ENCODE measurements around the gene SLC25A6. TPM values are rescaled to one million over a fixed set of nuclear protein-coding genes. Genes with fewer than 3 reads are reported as not detected.
"Not testable (repeated sequence)": the region's sequence is repeated elsewhere in the genome, so short reads cannot be mapped to it uniquely, and the experiment has no call there.

SLC25A6 gene
- total RNA-seq, 2 experiments from 2014 or later = 396 to 456 TPM

- peaks cover 25% of the 10 kb centered on the region for H3K9me3 Mint-ChIP-seq (ENCODE audit: low read depth)
- no peak overlapping the region for H3K4me3 Mint-ChIP-seq
- DNase-seq (no peak), ATAC-seq (no peak)
- peaks cover 63% of the 10 kb centered on the region for H3K36me3 Mint-ChIP-seq (ENCODE audit: low read depth)
- POLR2A ChIA-PET = no interaction called here
- H3K4me1 Mint-ChIP-seq = no peaks in the 10 kb centered on the region
- no peak overlapping the region for H3K27ac Mint-ChIP-seq
- intact Hi-C loops (cut with DNase I, micrococcal nuclease) = no loop called here
- no peaks in the 10 kb centered on the region for H3K27me3 Mint-ChIP-seq
- CTCF ChIA-PET = no interaction called here
These were observed 29.7 kb upstream of the SLC25A6 start for GRCh38 chrX:1421433-1422134.

DNA sequence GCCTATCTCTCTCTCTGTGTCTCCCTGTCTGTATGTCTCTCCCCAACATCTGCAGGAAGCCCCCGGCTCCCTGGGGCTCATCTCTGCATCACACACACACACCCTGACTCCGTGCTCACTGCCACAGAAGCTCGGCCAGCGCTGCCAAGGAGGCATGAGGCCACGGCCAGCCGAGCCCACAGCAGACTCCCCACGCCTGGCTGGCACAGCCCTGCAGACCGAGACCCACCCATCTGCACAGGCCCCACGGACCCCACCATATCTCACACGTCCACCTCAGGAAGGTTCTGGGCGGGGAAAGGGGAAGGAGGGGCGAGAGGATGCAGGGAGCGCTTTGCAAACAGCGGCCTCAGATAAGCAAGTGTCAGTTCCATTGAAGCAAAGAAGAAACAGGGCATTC, 28.5 kb upstream of the SLC25A6 start:
- CTCF ChIA-PET = no interaction called here
- H3K27ac Mint-ChIP-seq = no peak overlapping the region
- ATAC-seq (no peak), DNase-seq (no peak)
- H3K27me3 Mint-ChIP-seq = no peaks in the 10 kb centered on the region
- peaks cover 55% of the 10 kb centered on the region for H3K36me3 Mint-ChIP-seq (ENCODE audit: low read depth)
- intact Hi-C loops (cut with DNase I, micrococcal nuclease) = no loop called here
- peaks cover 25% of the 10 kb centered on the region for H3K9me3 Mint-ChIP-seq (ENCODE audit: low read depth)
- no peak overlapping the region for H3K4me3 Mint-ChIP-seq
- POLR2A ChIA-PET = no interaction called here
- no peaks in the 10 kb centered on the region for H3K4me1 Mint-ChIP-seq

GRCh38 chrX:1419545-1420355, 27.8 kb upstream of the SLC25A6 start:
- ATAC-seq (no peak), DNase-seq (no peak)
- Mint-ChIP-seq H3K36me3 (ENCODE audit: low read depth) (peaks cover 50% of the 10 kb centered on the region), H3K27ac (peak overlapping the region; percentile 23), H3K4me1 (no peaks in the 10 kb centered on the region), H3K9me3 (ENCODE audit: low read depth) (peaks cover 21% of the 10 kb centered on the region), H3K27me3 (no peaks in the 10 kb centered on the region), H3K4me3 (no peak overlapping the region)
- POLR2A ChIA-PET = no interaction called here
- CTCF ChIA-PET = no interaction called here
- intact Hi-C loops (cut with DNase I, micrococcal nuclease) = no loop called here

DNA sequence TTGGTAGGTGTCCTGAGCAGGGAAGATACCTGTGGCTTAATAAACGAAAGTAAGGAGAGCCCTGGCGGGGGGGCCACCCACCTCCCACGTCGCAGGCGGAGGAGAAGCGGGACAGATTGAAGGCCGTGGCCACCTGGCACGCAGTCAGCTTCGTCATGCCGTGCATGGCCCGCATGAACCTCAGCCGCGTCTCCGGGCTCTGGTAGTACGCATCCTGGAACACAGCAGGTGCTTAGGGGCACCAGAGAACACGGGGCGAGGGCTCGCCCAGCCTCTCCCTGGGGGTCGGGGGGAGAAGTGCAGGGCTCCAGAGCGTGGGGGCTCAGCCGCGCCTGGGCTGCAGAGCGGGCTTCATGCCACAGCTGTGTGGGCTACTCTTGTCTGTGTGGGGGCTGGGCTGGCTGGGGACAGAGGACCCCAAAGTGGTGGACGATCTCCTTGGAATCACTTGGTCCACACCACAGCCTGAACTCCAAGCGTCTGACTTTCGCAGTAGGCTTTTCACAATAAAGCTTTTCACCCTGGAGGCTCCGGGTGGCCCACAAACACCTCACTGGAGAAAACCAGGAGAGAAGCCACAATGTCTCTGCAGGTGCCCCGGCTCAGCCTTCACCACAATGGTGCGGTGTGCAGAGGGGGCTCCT, 27.1 kb upstream of the SLC25A6 start:
- Mint-ChIP-seq H3K36me3 (ENCODE audit: low read depth) (peaks cover 46% of the 10 kb centered on the region), H3K4me3 (no peak overlapping the region)

DNA sequence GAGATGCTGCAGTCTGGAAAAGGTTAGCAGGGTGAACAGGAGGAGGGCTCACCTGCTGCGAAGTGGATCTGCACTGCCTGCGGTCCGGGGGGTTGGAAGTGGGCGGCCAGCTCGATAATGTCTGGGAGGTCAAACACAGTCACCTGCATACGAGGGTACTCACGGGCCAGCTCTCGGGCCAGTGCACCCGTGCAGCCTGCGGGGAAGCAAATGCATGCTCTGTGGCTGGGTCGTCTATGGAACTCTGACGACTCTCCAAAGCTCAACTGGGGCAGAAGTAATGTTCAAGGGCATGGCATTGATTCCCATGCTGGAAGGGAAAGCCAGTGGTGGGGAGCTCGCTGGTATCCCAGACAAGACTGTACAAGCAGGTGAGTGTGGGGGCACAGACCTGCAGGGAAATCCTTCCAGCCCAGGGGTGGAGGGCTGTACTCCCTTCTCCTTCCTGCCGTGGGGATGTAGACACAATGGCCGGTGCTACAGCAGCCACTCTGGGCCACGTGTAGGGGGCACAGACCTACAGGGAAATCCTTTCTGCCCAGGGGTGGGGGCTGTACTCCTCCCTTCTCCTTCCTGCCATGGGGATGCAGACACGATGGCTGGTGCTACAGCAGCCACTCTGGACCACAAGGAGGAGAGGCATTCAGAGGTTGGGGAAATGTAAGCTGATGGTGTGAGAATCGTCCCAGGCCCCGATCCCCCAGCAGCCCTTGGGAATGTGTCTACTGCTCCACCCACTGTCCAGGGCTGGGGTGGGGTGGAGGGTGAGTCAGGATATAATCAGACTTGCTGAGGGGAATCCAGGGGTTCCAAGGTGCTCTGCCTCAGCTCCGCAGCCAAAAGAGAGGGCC, 26.2 kb upstream of the SLC25A6 start:
- POLR2A ChIA-PET = no interaction called here
- no peak for ATAC-seq
- Mint-ChIP-seq H3K4me1 (no peaks in the 10 kb centered on the region), H3K36me3 (ENCODE audit: low read depth) (peaks cover 45% of the 10 kb centered on the region), H3K27ac (no peak overlapping the region), H3K4me3 (no peak overlapping the region), H3K9me3 (ENCODE audit: low read depth) (peaks cover 14% of the 10 kb centered on the region), H3K27me3 (no peaks in the 10 kb centered on the region)
- no peak for DNase-seq
- CTCF ChIA-PET = no interaction called here
- intact Hi-C loops (cut with DNase I, micrococcal nuclease) = no loop called here

More for the DNA sequence above, 27.1 kb upstream of the SLC25A6 start:
- POLR2A ChIA-PET = no interaction called here
- H3K9me3 Mint-ChIP-seq (ENCODE audit: low read depth) = peaks cover 21% of the 10 kb centered on the region
- no peaks in the 10 kb centered on the region for H3K27me3 Mint-ChIP-seq
- H3K27ac Mint-ChIP-seq = no peak overlapping the region
- intact Hi-C loops (cut with DNase I, micrococcal nuclease) = no loop called here
- CTCF ChIA-PET = no interaction called here
- ATAC-seq (no peak), DNase-seq (no peak)
- no peaks in the 10 kb centered on the region for H3K4me1 Mint-ChIP-seq

DNA sequence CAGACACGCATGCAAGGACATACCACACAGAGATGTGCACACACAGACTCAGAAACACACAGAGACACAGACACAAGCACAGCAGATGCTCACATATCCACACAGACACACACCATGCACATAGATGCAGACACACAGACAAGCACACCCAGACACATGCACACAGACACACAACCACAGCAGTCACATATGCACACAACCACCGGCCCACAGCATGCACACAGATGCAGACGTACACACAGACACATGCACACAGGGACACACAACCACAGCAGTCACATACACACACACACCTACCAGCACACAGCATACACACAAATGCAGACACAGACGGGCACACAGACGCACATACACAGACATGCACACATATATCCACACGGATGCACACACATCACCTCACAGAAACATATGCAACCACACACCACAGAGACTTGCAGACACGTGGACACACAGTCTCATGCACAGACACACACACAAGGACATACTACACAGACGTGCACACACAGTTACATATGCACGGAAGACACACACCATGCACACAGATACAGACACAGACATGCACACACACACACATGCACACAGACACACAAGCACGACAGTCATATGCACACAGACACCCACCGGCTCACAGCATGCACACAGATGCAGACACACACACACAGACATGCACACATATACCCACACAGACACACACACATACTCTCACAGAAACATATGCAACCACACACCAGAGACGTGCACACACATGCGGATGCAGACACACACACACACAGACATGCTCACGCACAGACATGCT, 25.2 kb upstream of the SLC25A6 start:
- Mint-ChIP-seq H3K9me3 (ENCODE audit: low read depth) (peaks cover 9% of the 10 kb centered on the region), H3K4me3 (no peak overlapping the region), H3K36me3 (ENCODE audit: low read depth) (peaks cover 43% of the 10 kb centered on the region), H3K27ac (no peak overlapping the region), H3K4me1 (no peaks in the 10 kb centered on the region), H3K27me3 (no peaks in the 10 kb centered on the region)
- ATAC-seq (no peak), DNase-seq (no peak)
- ChIA-PET CTCF (no interaction called here), POLR2A (no interaction called here)
- intact Hi-C loops (cut with DNase I, micrococcal nuclease) = no loop called here

DNA sequence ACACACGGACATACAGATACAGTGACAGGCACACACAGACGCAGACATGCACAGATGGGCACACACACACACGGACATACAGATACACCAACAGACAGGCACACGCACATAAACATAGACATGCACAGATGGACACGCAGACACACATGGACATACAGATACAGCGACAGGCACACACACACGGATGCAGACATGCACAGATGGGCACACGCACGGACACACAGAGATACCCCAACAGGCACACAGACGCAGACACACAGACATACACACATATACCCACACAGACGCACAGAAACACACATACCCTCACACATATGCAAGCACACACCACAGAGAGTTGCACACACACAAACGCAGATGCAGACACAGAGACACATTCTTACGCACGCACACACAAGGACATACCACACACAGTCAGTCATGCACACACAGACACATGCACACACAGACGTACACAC, 24.4 kb upstream of the SLC25A6 start:
- Mint-ChIP-seq H3K27ac (no peak overlapping the region), H3K4me1 (no peaks in the 10 kb centered on the region), H3K9me3 (ENCODE audit: low read depth) (peaks cover 3% of the 10 kb centered on the region), H3K36me3 (ENCODE audit: low read depth) (peaks cover 41% of the 10 kb centered on the region), H3K4me3 (no peak overlapping the region), H3K27me3 (no peaks in the 10 kb centered on the region)
- CTCF ChIA-PET = no interaction called here
- POLR2A ChIA-PET = no interaction called here
- ATAC-seq (no peak), DNase-seq (no peak)
- intact Hi-C loops (cut with DNase I, micrococcal nuclease) = no loop called here

DNA sequence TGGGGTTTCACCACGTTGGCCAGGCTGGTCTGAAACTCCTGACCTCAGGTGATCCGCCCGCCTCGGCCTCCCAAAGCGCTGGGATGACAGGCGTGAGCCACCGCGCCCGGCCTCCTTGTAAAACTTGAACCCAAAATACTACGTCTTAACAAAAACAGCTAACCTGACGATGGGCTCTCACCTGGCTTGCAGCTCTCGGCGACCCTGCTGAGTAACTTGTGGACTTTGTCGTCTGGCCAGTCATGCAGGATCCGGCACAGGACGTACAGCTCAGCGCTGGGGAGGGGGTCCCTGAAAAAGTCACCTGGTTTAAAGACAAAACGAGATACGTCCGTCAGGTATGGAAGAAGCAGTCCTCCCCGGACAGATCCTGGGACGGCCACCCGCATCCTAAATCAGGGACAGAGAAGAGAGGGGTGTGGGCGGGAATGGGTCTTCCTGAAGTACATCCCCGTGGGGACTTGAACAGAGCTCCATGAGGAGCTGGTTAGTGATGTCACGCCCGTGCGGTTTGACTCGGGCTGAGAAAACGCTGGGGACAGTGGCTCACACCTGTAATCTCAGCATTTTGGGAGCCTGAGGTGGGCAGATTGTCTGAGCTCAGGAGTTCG, 20.7 kb upstream of the SLC25A6 start:
- ChIA-PET POLR2A (no interaction called here), CTCF (no interaction called here)
- Mint-ChIP-seq H3K4me3 (no peak overlapping the region), H3K9me3 (ENCODE audit: low read depth) (no peaks in the 10 kb centered on the region), H3K36me3 (ENCODE audit: low read depth) (peaks cover 30% of the 10 kb centered on the region), H3K27me3 (no peaks in the 10 kb centered on the region), H3K27ac (no peak overlapping the region), H3K4me1 (no peaks in the 10 kb centered on the region)
- ATAC-seq (no peak), DNase-seq (no peak)
- intact Hi-C loops (cut with DNase I, micrococcal nuclease) = no loop called here

GRCh38 chrX:1411326-1411725, 19.4 kb upstream of the SLC25A6 start:
- intact Hi-C loops (cut with DNase I, micrococcal nuclease) = no loop called here
- ChIA-PET CTCF (no interaction called here), POLR2A (no interaction called here)
- no peaks in the 10 kb centered on the region for H3K4me1 Mint-ChIP-seq
- no peak overlapping the region for H3K27ac Mint-ChIP-seq
- H3K36me3 Mint-ChIP-seq (ENCODE audit: low read depth) = peaks cover 30% of the 10 kb centered on the region
- H3K9me3 Mint-ChIP-seq (ENCODE audit: low read depth) = no peaks in the 10 kb centered on the region
- DNase-seq (no peak), ATAC-seq (no peak)
- H3K4me3 Mint-ChIP-seq = no peak overlapping the region
- H3K27me3 Mint-ChIP-seq = no peaks in the 10 kb centered on the region

DNA sequence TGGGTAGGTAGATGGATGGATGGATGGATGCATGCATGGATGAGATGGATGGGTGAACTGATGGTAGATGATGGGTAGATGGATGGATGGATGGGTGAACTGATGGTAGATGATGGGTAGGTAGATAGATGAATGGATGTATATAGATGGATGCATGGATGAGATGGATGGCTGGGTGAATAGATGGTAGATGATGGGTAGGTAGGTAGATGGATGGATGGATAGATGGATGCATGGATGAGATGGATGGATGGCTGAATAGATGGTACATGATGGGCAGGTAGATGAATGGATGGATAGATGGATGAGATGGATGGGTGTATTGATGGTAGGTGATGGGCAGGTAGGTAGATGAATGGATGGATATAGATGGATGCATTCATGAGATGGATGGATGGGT, 15.1 kb upstream of the SLC25A6 start:
- DNase-seq (no peak), ATAC-seq (no peak)
- H3K4me1 Mint-ChIP-seq = no peaks in the 10 kb centered on the region
- ChIA-PET CTCF (no interaction called here), POLR2A (no interaction called here)
- H3K27ac Mint-ChIP-seq = no peak overlapping the region
- H3K36me3 Mint-ChIP-seq (ENCODE audit: low read depth) = peaks cover 10% of the 10 kb centered on the region
- no peak overlapping the region for H3K4me3 Mint-ChIP-seq
- intact Hi-C loops (cut with DNase I, micrococcal nuclease) = no loop called here
- no peaks in the 10 kb centered on the region for H3K27me3 Mint-ChIP-seq
- H3K9me3 Mint-ChIP-seq (ENCODE audit: low read depth) = no peaks in the 10 kb centered on the region

DNA sequence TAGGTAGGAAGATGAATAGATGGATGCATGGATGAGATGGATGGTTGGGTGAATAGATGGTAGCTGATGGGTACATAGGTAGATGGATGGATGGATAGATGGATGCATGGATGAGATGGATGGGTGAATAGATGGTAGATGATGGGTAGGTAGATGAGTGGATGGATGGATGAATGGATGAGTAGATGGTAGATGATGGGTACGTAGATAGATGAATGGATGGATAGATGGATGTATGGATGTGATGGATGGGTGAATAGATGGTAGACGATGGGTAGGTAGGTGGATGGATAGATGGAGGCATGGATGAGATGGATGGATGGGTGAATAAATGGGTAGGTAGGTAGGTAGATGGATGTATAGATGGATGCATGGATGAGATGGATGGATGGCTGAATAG, 13.9 kb upstream of the SLC25A6 start:
- CTCF ChIA-PET; ATAC-seq; H3K27me3 Mint-ChIP-seq; DNase-seq; H3K36me3 Mint-ChIP-seq (ENCODE audit: low read depth); intact Hi-C loops (cut with DNase I, micrococcal nuclease); POLR2A ChIA-PET; H3K4me3 Mint-ChIP-seq; H3K27ac Mint-ChIP-seq; H3K4me1 Mint-ChIP-seq; H3K9me3 Mint-ChIP-seq (ENCODE audit: low read depth): not testable (repeated sequence)

Data from activated CD4-positive, alpha-beta T cell treated with anti-CD3 and anti-CD28 coated beads for 36 hours (primary cell).